ENCODE measurements around the gene LRP1. TPM values are rescaled to one million over a fixed set of nuclear protein-coding genes. Genes with fewer than 3 reads are reported as not detected.
A peak's percentile ranks its signal among the peaks of the same experiment; 100 is the strongest.

The LRP1 gene
- total RNA-seq, 1 donor from 2014 or later, result 448 TPM

GRCh38 chr12:57224278-57224972, 96.1 kb downstream of the LRP1 start:
- Mint-ChIP-seq H3K9me3 (ENCODE audit: low read depth) (no peaks in the 10 kb centered on the region), H3K27ac (ENCODE audit: unreplicated experiment) (no peak overlapping the region), H3K27me3 (ENCODE audit: low read depth) (no peaks in the 10 kb centered on the region), H3K4me1 (ENCODE audit: low read depth) (peaks cover 41% of the 10 kb centered on the region), H3K36me3 (ENCODE audit: low read depth) (no peaks in the 10 kb centered on the region), H3K4me3 (ENCODE audit: unreplicated experiment) (no peak overlapping the region)
- TF ChIP-seq CTCF (IDR thresholded peaks at IDR 0.05), result no peak
- DNase-seq (ENCODE audit: low spot score), result no peak

GRCh38 chr12:57224973-57225679, 96.8 kb downstream of the LRP1 start:
- H3K4me1 Mint-ChIP-seq (ENCODE audit: low read depth), result peaks cover 36% of the 10 kb centered on the region
- peak; percentile 76 for TF ChIP-seq CTCF (IDR thresholded peaks at IDR 0.05)
- no peaks in the 10 kb centered on the region for H3K9me3 Mint-ChIP-seq (ENCODE audit: low read depth)
- H3K4me3 Mint-ChIP-seq (ENCODE audit: unreplicated experiment), result no peak overlapping the region
- H3K27me3 Mint-ChIP-seq (ENCODE audit: low read depth), result no peaks in the 10 kb centered on the region
- no peaks in the 10 kb centered on the region for H3K36me3 Mint-ChIP-seq (ENCODE audit: low read depth)
- no peak overlapping the region for H3K27ac Mint-ChIP-seq (ENCODE audit: unreplicated experiment)
- DNase-seq (ENCODE audit: low spot score), result no peak

GRCh38 chr12:57225680-57226210, 97.5 kb downstream of the LRP1 start:
- TF ChIP-seq CTCF (IDR thresholded peaks at IDR 0.05), result no peak
- Mint-ChIP-seq H3K27me3 (ENCODE audit: low read depth) (no peaks in the 10 kb centered on the region), H3K4me3 (ENCODE audit: unreplicated experiment) (no peak overlapping the region), H3K36me3 (ENCODE audit: low read depth) (peaks cover 5% of the 10 kb centered on the region), H3K9me3 (ENCODE audit: low read depth) (no peaks in the 10 kb centered on the region), H3K4me1 (ENCODE audit: low read depth) (peaks cover 38% of the 10 kb centered on the region), H3K27ac (ENCODE audit: unreplicated experiment) (no peak overlapping the region)
- no peak for DNase-seq (ENCODE audit: low spot score)

GRCh38 chr12:57226588-57227314, 98.5 kb downstream of the LRP1 start:
- no peak for TF ChIP-seq CTCF (IDR thresholded peaks at IDR 0.05)
- Mint-ChIP-seq H3K4me3 (ENCODE audit: unreplicated experiment) (peak overlapping the region; percentile 45), H3K36me3 (ENCODE audit: low read depth) (peaks cover 8% of the 10 kb centered on the region), H3K27me3 (ENCODE audit: low read depth) (no peaks in the 10 kb centered on the region), H3K9me3 (ENCODE audit: low read depth) (no peaks in the 10 kb centered on the region), H3K27ac (ENCODE audit: unreplicated experiment) (peak overlapping the region; percentile 36), H3K4me1 (ENCODE audit: low read depth) (peaks cover 44% of the 10 kb centered on the region)
- no peak for DNase-seq (ENCODE audit: low spot score)

Data from chondrocyte (in vitro differentiated cells).